GM23338 (cell line): ENCODE data around the gene BEST2. TPM values are rescaled to one million over a fixed set of nuclear protein-coding genes. Genes with fewer than 3 reads are reported as not detected.

Experiments used
- ATAC-seq: fragments of 200-7000 bp; cut with Tn5 transposase; 3 replicates; pipeline ENCODE4 v1.9.1; 2020
- DNase-seq: peaks from one replicate; pipeline ENCODE4 v3.0.0-alpha.2; 2015; ENCODE audit warnings: low spot score
- H2AFZ ChIP-seq: fragments of 200-600 bp; sonication (generic); 2 replicates; pipeline ENCODE4 v1.8.0; 2016; ENCODE audit warnings: antibody characterized with exemption, mild to moderate bottlenecking, moderate library complexity
- H3F3A ChIP-seq: fragments of 200-600 bp; sonication (generic); replicated peaks from 2 replicates; pipeline ENCODE4 v1.8.0; 2017; ENCODE audit warnings: antibody characterized with exemption, mixed run types, low read depth
- H3K27ac ChIP-seq: fragments of 200-600 bp; sonication (generic); 2 replicates; pipeline ENCODE4 v1.6.1; 2016; ENCODE audit warnings: low read depth
- H3K27me3 ChIP-seq: fragments of 200-600 bp; sonication (generic); 2 replicates; pipeline ENCODE4 v1.8.0; 2016; ENCODE audit warnings: mild to moderate bottlenecking, mixed run types, moderate library complexity; ENCODE audit not compliant: insufficient read depth
- H3K36me3 ChIP-seq: fragments of 200-600 bp; sonication (generic); 2 replicates; pipeline ENCODE4 v1.8.0; 2016; ENCODE audit warnings: mild to moderate bottlenecking; ENCODE audit not compliant: insufficient read depth
- H3K4me1 ChIP-seq: fragments of 200-600 bp; sonication (generic); 2 replicates; pipeline ENCODE4 v1.8.0; 2016; ENCODE audit warnings: mild to moderate bottlenecking, moderate library complexity; ENCODE audit not compliant: insufficient read depth
- H3K4me2 ChIP-seq: fragments of 200-600 bp; sonication (generic); 2 replicates; pipeline ENCODE4 v1.7.1; 2017; ENCODE audit warnings: mixed run types
- H3K4me3 ChIP-seq: fragments of 200-600 bp; sonication (generic); 2 replicates; pipeline ENCODE4 v1.6.1; 2016; ENCODE audit warnings: mixed run types
- H3K79me2 ChIP-seq: fragments of 200-600 bp; sonication (generic); replicated peaks from 2 replicates; pipeline ENCODE4 v1.8.0; 2017; ENCODE audit warnings: mild to moderate bottlenecking; ENCODE audit not compliant: insufficient read depth
- H3K9me2 ChIP-seq: fragments of 200-600 bp; sonication (generic); 2 replicates; pipeline ENCODE4 v1.8.0; 2017; ENCODE audit not compliant: insufficient read depth
- H4K20me1 ChIP-seq: fragments of 200-600 bp; sonication (generic); replicated peaks from 2 replicates; pipeline ENCODE4 v1.8.0; 2017; ENCODE audit warnings: mild to moderate bottlenecking; ENCODE audit not compliant: insufficient read depth
- H3K27ac Mint-ChIP-seq: 2 replicates; pipeline ENCODE4 v1.8.0; 2020; ENCODE audit warnings: inconsistent platforms, mild to moderate bottlenecking, moderate library complexity, mixed read lengths
- H3K27me3 Mint-ChIP-seq: 3 replicates; pipeline ENCODE4 v1.8.0; 2022; ENCODE audit warnings: low read depth, mild to moderate bottlenecking, moderate library complexity, mixed read lengths, inconsistent platforms; ENCODE audit not compliant: insufficient read depth, poor library complexity
- H3K36me3 Mint-ChIP-seq: 3 replicates; pipeline ENCODE4 v1.8.0; 2021; ENCODE audit warnings: low read depth, mild to moderate bottlenecking, inconsistent platforms, moderate library complexity, mixed read lengths
- H3K4me1 Mint-ChIP-seq: 3 replicates; pipeline ENCODE4 v1.8.0; 2020; ENCODE audit warnings: mild to moderate bottlenecking, inconsistent platforms, mixed read lengths
- H3K4me3 Mint-ChIP-seq: 3 replicates; pipeline ENCODE4 v1.8.0; 2021; ENCODE audit warnings: moderate library complexity, mild to moderate bottlenecking, inconsistent platforms, mixed read lengths
- H3K9me3 Mint-ChIP-seq: 3 replicates; pipeline ENCODE4 v1.8.0; 2020; ENCODE audit warnings: moderate library complexity, mild to moderate bottlenecking, inconsistent platforms, mixed read lengths
- CREB1 ChIP-seq: fragments of 250-450 bp; sonication (Bioruptor Pico); IDR thresholded peaks from 2 replicates; pipeline ENCODE4 v1.5.0; 2020; ENCODE audit warnings: low read depth, mild to moderate bottlenecking, moderate library complexity
- ETS1 ChIP-seq: IDR thresholded peaks from 2 replicates; pipeline ENCODE4 v1.6.1; 2016; ENCODE audit warnings: antibody characterized with exemption
- JUNB ChIP-seq: IDR thresholded peaks from one replicate; pipeline ENCODE4 v1.6.1; 2016; ENCODE audit warnings: antibody characterized with exemption; ENCODE audit not compliant: unreplicated experiment
- NANOG ChIP-seq: IDR thresholded peaks from 2 replicates; pipeline ENCODE4 v1.6.1; 2016; ENCODE audit warnings: antibody characterized with exemption, borderline replicate concordance
- POLR2AphosphoS5 ChIP-seq: IDR thresholded peaks from 2 replicates; pipeline ENCODE4 v1.6.1; 2016; ENCODE audit warnings: antibody characterized with exemption, low read depth
- STAT1 ChIP-seq: IDR thresholded peaks from one replicate; pipeline ENCODE4 v1.6.1; 2016; ENCODE audit warnings: antibody characterized with exemption; ENCODE audit not compliant: unreplicated experiment
- ZNF114 ChIP-seq: fragments of 250-450 bp; sonication (Bioruptor Pico); IDR thresholded peaks from 2 replicates; pipeline ENCODE4 v1.5.0; 2020; ENCODE audit warnings: mild to moderate bottlenecking, moderate library complexity
- ZNF331 ChIP-seq: fragments of 250-450 bp; sonication (Bioruptor Pico); IDR thresholded peaks from 2 replicates; pipeline ENCODE4 v1.5.0; 2020; ENCODE audit warnings: low read depth, mild to moderate bottlenecking, moderate library complexity
- ZNF462 ChIP-seq: fragments of 250-450 bp; sonication (Bioruptor Pico); IDR thresholded peaks from 2 replicates; pipeline ENCODE4 v1.5.0; 2020; ENCODE audit warnings: mild to moderate bottlenecking, moderate library complexity
- polyA plus RNA-seq: library from polyadenylated mRNA; unstranded; fragments of >200 nt; fragmentation: Nextera tagmentation; extraction: Ambion mirVana; gene quantifications from 2 replicates; pipeline ENCODE4 v1.2.1, GENCODE V29; 2016
- total RNA-seq: library from RNA; depleted of rRNA; stranded (reverse); fragments of >200 nt; shearing (Covaris generic); gene quantifications from 2 replicates; pipeline ENCODE4 v1.2.3, GENCODE V29; 2014
- TF ChIP-seq, protein P1 (sequence below), 2 experiments: fragments of 200-600 bp in 1 of 2; sonication (generic) in 1 of 2; conservative IDR thresholded peaks; 2 replicates each; pipeline versions ENCODE4 v1.5.1 to v1.6.1; 2016 to 2017; ENCODE audit warnings: antibody characterized with exemption in 2 of 2, low read depth in 2 of 2, mild to moderate bottlenecking in 2 of 2, moderate library complexity in 1 of 2

The BEST2 gene
- total and polyA plus RNA-seq, 2 experiments from 2014 or later: 1.2 to 10.4 TPM

DNA sequence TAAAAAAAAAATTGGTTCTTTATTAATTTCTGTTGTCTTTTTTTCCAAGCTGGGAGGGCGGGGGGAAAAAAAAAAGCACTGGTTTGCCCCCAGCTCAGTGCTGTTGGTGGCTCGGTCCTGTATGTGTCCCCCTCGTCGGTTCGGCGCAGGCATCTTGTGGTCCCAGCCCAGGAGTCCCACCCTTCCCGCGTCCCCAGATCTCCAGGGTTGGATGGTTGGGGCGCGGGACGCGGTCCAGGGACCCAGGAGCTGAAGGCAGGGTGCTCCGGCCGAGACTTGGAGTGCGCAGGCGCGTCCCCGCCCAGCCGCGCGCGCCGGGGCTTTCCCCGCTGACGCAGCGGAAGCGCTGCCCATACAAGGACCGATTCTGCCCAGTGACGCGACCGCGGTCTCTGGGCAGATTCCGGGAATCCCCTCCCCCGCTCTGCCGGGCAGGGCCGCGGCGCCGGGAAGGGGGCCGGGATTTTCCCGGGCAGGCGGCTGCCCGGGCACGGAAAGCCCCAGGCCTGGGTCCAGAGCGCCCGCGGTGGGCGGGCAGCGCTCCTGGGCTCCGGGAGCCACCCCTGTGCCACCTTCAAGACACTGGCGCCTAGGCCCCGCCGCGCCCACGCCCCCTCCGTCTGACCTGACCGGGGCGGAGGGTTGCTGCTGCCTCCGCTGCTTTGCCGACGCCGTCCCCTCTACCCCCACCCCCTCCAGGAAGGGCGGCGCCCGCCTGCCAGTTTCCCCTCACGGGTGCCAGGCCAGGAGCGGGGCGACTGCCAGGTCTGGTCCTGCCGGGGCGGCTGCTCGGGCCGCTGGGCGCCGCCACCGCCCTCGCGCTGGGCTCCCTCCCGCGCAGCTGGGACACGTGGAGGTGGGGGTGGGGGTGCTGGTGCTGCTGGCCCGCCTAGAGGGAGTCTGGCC is 42.0 kb downstream of the BEST2 start:
- TF ChIP-seq CREB1 (CRISPR knock-in tag): peak; percentile 91
- TF ChIP-seq, protein P1, sequence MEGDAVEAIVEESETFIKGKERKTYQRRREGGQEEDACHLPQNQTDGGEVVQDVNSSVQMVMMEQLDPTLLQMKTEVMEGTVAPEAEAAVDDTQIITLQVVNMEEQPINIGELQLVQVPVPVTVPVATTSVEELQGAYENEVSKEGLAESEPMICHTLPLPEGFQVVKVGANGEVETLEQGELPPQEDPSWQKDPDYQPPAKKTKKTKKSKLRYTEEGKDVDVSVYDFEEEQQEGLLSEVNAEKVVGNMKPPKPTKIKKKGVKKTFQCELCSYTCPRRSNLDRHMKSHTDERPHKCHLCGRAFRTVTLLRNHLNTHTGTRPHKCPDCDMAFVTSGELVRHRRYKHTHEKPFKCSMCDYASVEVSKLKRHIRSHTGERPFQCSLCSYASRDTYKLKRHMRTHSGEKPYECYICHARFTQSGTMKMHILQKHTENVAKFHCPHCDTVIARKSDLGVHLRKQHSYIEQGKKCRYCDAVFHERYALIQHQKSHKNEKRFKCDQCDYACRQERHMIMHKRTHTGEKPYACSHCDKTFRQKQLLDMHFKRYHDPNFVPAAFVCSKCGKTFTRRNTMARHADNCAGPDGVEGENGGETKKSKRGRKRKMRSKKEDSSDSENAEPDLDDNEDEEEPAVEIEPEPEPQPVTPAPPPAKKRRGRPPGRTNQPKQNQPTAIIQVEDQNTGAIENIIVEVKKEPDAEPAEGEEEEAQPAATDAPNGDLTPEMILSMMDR (conservative IDR thresholded peaks at IDR 0.05; ENCODE audit: low read depth in 2 of 2): no peak
- no peak for TF ChIP-seq ZNF331 (CRISPR knock-in tag)
- TF ChIP-seq ZNF114 (CRISPR knock-in tag): no peak
- TF ChIP-seq POLR2AphosphoS5: peak; percentile 52
- no peak for TF ChIP-seq JUNB
- TF ChIP-seq ETS1: no peak
- TF ChIP-seq STAT1: no peak
- Mint-ChIP-seq H3K4me3 (peak overlapping the region; percentile 85), H3K36me3 (peaks cover 24% of the 10 kb centered on the region), H3K4me1 (peaks cover 32% of the 10 kb centered on the region), H3K27ac (peak overlapping the region; percentile 87; the same call in 1 of the 2 replicates), H3K27me3 (peaks cover 44% of the 10 kb centered on the region), H3K9me3 (peaks cover 3% of the 10 kb centered on the region; the same call in 2 of the 3 replicates)
- peak overlapping the region; percentile 83 for H3K4me3 ChIP-seq
- H2AFZ ChIP-seq: peak overlapping the region; percentile 43; the same call in 1 of the 2 replicates
- peaks cover 27% of the 10 kb centered on the region for H3K27me3 ChIP-seq
- H3K4me2 ChIP-seq: peak overlapping the region; percentile 96
- no peaks in the 10 kb centered on the region for H4K20me1 ChIP-seq
- H3K79me2 ChIP-seq: no peaks in the 10 kb centered on the region
- H3K27ac ChIP-seq: peak overlapping the region; percentile 90
- DNase-seq (peak; percentile 94), ATAC-seq (peak; percentile 15)
- peaks cover 33% of the 10 kb centered on the region for H3K4me1 ChIP-seq
- H3K9me2 ChIP-seq: no peaks in the 10 kb centered on the region
- H3K36me3 ChIP-seq: no peaks in the 10 kb centered on the region
- peaks cover 32% of the 10 kb centered on the region for H3F3A ChIP-seq

DNA sequence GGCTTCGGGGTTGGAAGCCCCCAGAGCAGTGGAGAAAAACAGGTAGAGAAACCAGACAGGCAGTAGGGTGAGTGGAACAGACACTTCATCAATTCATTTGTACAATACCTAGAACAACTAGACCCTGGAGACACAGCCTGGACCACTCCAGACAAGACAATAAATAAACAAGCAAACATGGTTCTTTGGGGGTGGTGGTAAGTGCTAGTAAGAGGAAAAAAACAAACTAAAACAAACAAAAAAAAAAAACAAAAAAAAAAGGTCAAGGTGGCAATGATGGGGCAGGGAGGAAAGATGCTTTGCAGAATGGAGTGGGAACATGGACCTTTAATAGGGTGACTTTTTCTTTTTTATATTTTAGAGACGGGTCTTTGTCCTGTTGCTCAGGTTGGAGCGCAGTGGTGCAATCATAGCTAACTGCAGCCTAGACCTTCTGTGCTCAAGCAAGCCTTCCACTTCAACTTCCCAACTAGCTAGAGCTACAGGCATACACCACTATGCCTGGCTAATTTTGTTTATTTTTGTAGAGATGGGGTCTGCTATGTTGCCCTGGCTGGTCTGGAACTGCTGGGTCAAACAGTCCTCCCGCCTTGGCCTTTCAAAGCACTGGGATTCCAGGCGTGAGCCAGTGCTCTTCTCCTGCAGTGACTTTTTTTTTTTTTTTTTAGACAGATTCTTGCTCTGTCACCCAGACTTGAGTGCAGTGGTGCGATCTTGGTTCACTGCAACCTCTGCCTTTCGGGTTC is 42.8 kb downstream of the BEST2 start:
- Histone ChIP-seq H3K4me1 (peaks cover 27% of the 10 kb centered on the region), H2AFZ (peak overlapping the region; percentile 43; the same call in 1 of the 2 replicates), H4K20me1 (no peaks in the 10 kb centered on the region), H3K36me3 (peaks cover 3% of the 10 kb centered on the region; the same call in 1 of the 2 replicates), H3K27ac (0 out of 2 replicates have a peak overlapping the region, but pooled peaks have one; percentile 78), H3K9me2 (no peaks in the 10 kb centered on the region), H3K4me2 (peak overlapping the region; percentile 96), H3K79me2 (no peaks in the 10 kb centered on the region), H3K4me3 (peak overlapping the region; percentile 83), H3K27me3 (peaks cover 27% of the 10 kb centered on the region), H3F3A (peaks cover 25% of the 10 kb centered on the region)
- H3K4me3 Mint-ChIP-seq: peak overlapping the region; percentile 72
- no peak for DNase-seq
- H3K4me1 Mint-ChIP-seq: peaks cover 24% of the 10 kb centered on the region
- no peak for ATAC-seq
- peaks cover 32% of the 10 kb centered on the region for H3K36me3 Mint-ChIP-seq
- peak overlapping the region; percentile 80; the same call in 1 of the 2 replicates for H3K27ac Mint-ChIP-seq
- H3K9me3 Mint-ChIP-seq: peaks cover 3% of the 10 kb centered on the region; the same call in 2 of the 3 replicates
- H3K27me3 Mint-ChIP-seq: peaks cover 38% of the 10 kb centered on the region
- TF ChIP-seq NANOG (no peak), ZNF114 (CRISPR knock-in tag) (no peak), ZNF462 (no peak), POLR2AphosphoS5 (no peak)
